HCT116 (cell line): ENCODE data around the gene SCT. TPM values are rescaled to one million over a fixed set of nuclear protein-coding genes. Genes with fewer than 3 reads are reported as not detected.

Source experiments
- ATAC-seq: fragments of 200-7000 bp; cut with Tn5 transposase; 2 replicates; pipeline ENCODE4 v1.9.1; 2020; ENCODE audit warnings: mild to moderate bottlenecking, moderate library complexity
- BruUV-seq: library from RNA; stranded (reverse); fragments of 400-500 nt; replicated peaks from 2 replicates; lab custom pipeline; 2021; lab: Mats Ljungman, UMichigan
- CTCF ChIA-PET: fragments of 300-600 bp; sonication (Branson Sonifier 250); formaldehyde crosslinking; loops from one replicate; lab custom pipeline; 2021; ENCODE audit warnings: antibody characterized with exemption; lab: Charles Lee
- POLR2A ChIA-PET: fragments of 300-600, 350-600 bp; sonication (Branson Sonifier 250); formaldehyde crosslinking; loops from one replicate; lab custom pipeline; 2021; ENCODE audit warnings: antibody characterized with exemption; lab: Charles Lee
- RAD21 ChIA-PET, 2 experiments: fragments of 300-600 bp; sonication (Branson Sonifier 250); formaldehyde crosslinking; loops; one replicate each; lab custom pipeline; 2023; ENCODE audit warnings: low total read pairs in 2 of 2; ENCODE audit not compliant: uncharacterized antibody in 2 of 2, unreplicated experiment in 2 of 2, low non-redundant PET in 1 of 2; lab: Charles Lee
- DNase-seq: peaks from one replicate; pipeline ENCODE4 v3.0.0-alpha.2; 2010; ENCODE audit warnings: low read depth, low spot score
- H2AFZ ChIP-seq: fragments of 200-600 bp; shearing (Covaris generic), sonication (generic); 2 replicates; pipeline ENCODE4 v1.6.1; 2017; ENCODE audit warnings: low read depth, mixed run types, mixed read lengths, antibody characterized with exemption, low read length; ENCODE audit not compliant: poor library complexity, severe bottlenecking
- H3K27ac ChIP-seq: 2 replicates; pipeline ENCODE4 v1.5.1; 2012; ENCODE audit warnings: low read depth, low read length
- H3K27me3 ChIP-seq: fragments of 200-600 bp; sonication (generic); 2 replicates; pipeline ENCODE4 v1.6.1; 2016; ENCODE audit warnings: mixed run types, low read length, mixed read lengths; ENCODE audit not compliant: insufficient read depth
- H3K36me3 ChIP-seq, 2 experiments: fragments of 200-500 bp in 1 of 2; fragments of 200-600 bp in 1 of 2; sonication (Bioruptor generic) in 1 of 2; sonication (generic) in 1 of 2; 2 replicates each; pipeline versions ENCODE4 v1.5.1 to v1.6.1; 2014 to 2016; ENCODE audit warnings: low read length in 2 of 2, inconsistent platforms in 1 of 2, mixed read lengths in 1 of 2, mixed run types in 1 of 2; ENCODE audit not compliant: insufficient read depth in 2 of 2, control insufficient read depth in 1 of 2
- H3K4me1 ChIP-seq, 2 experiments: fragments of 200-600 bp in 1 of 2; sonication (generic) in 1 of 2; 2 replicates each; pipeline versions ENCODE4 v1.5.1 to v1.6.1; 2012 to 2017; ENCODE audit warnings: low read length in 2 of 2, inconsistent platforms in 1 of 2, mild to moderate bottlenecking in 1 of 2, mixed read lengths in 1 of 2, mixed run types in 1 of 2, moderate library complexity in 1 of 2; ENCODE audit not compliant: insufficient read depth in 2 of 2, control insufficient read depth in 1 of 2
- H3K4me2 ChIP-seq: fragments of 200-600 bp; sonication (generic); 2 replicates; pipeline ENCODE4 v1.6.1; 2017; ENCODE audit warnings: mixed run types, low read length, mixed read lengths
- H3K4me3 ChIP-seq, 2 experiments: fragments of 200-600 bp in 1 of 2; sonication (generic) in 1 of 2; replicated peaks in 1 of 2; 2 replicates each; pipeline ENCODE4 v1.5.1; 2011 to 2016; ENCODE audit warnings: low read length in 2 of 2, control low read depth in 1 of 2, low read depth in 1 of 2, mild to moderate bottlenecking in 1 of 2, mixed read lengths in 1 of 2, mixed run types in 1 of 2
- H3K79me2 ChIP-seq: fragments of 200-600 bp; sonication (generic); 2 replicates; pipeline ENCODE4 v1.6.1; 2017; ENCODE audit warnings: mild to moderate bottlenecking, mixed run types, low read length, moderate library complexity, mixed read lengths; ENCODE audit not compliant: insufficient read depth
- H3K9ac ChIP-seq: fragments of 200-600 bp; sonication (generic); 2 replicates; pipeline ENCODE4 v1.6.1; 2016; ENCODE audit warnings: low read length, mixed read lengths
- H3K9me2 ChIP-seq: fragments of 200-600 bp; sonication (generic), shearing (Covaris generic); 2 replicates; pipeline ENCODE4 v1.6.1; 2017; ENCODE audit warnings: mixed run types, mild to moderate bottlenecking, moderate library complexity; ENCODE audit not compliant: insufficient read depth
- H3K9me3 ChIP-seq, 2 experiments: fragments of 200-500 bp in 1 of 2; fragments of 200-600 bp in 1 of 2; sonication (Bioruptor generic) in 1 of 2; sonication (generic) in 1 of 2; 2 replicates each; pipeline ENCODE4 v1.6.1; 2014 to 2017; ENCODE audit warnings: low read length in 2 of 2, mixed read lengths in 2 of 2, inconsistent platforms in 1 of 2, low read depth in 1 of 2, mild to moderate bottlenecking in 1 of 2, mixed run types in 1 of 2, moderate library complexity in 1 of 2; ENCODE audit not compliant: control insufficient read depth in 1 of 2, insufficient read depth in 1 of 2
- H4K20me1 ChIP-seq: fragments of 200-600 bp; sonication (generic), shearing (Covaris generic); 2 replicates; pipeline ENCODE4 v1.6.1; 2017; ENCODE audit warnings: mixed run types, mild to moderate bottlenecking, moderate library complexity; ENCODE audit not compliant: insufficient read depth
- ATF3 ChIP-seq: IDR thresholded peaks from 2 replicates; pipeline ENCODE4 v1.6.1; 2012
- CEBPB ChIP-seq: IDR thresholded peaks from 2 replicates; pipeline ENCODE4 v1.6.1; 2012; ENCODE audit warnings: low read depth
- CTCF ChIP-seq, 3 experiments: fragments of 200-600 bp in 1 of 3; sonication (generic) in 1 of 3; IDR thresholded peaks in 2 of 3; conservative IDR thresholded peaks in 1 of 3; 2 replicates each; pipeline ENCODE4 v1.5.1; 2012 to 2017; ENCODE audit warnings: low read depth in 2 of 3, low read length in 2 of 3, antibody characterized with exemption in 1 of 3, borderline replicate concordance in 1 of 3, control low read depth in 1 of 3, mild to moderate bottlenecking in 1 of 3, mixed read lengths in 1 of 3, mixed run types in 1 of 3, moderate library complexity in 1 of 3; ENCODE audit not compliant: insufficient read depth in 1 of 3
- EGR1 ChIP-seq: IDR thresholded peaks from 2 replicates; pipeline ENCODE4 v1.6.1; 2012; ENCODE audit warnings: low read depth
- ELF1 ChIP-seq: IDR thresholded peaks from 2 replicates; pipeline ENCODE4 v1.6.1; 2012; ENCODE audit warnings: low read depth, borderline replicate concordance
- EZH2 ChIP-seq: fragments of 200-600 bp; sonication (generic); IDR thresholded peaks from 2 replicates; pipeline ENCODE4 v1.6.1; 2017; ENCODE audit warnings: antibody characterized with exemption, mixed run types
- EZH2phosphoT487 ChIP-seq: fragments of 200-600 bp; IDR thresholded peaks from 2 replicates; pipeline ENCODE4 v1.6.1; 2018; ENCODE audit warnings: antibody characterized with exemption, borderline replicate concordance
- FOSL1 ChIP-seq: IDR thresholded peaks from 2 replicates; pipeline ENCODE4 v1.6.1; 2012; ENCODE audit warnings: low read depth
- JUND ChIP-seq: IDR thresholded peaks from 2 replicates; pipeline ENCODE4 v1.6.1; 2012
- MAX ChIP-seq: IDR thresholded peaks from 2 replicates; pipeline ENCODE4 v1.6.1; 2012
- POLR2A ChIP-seq: IDR thresholded peaks from 2 replicates; pipeline ENCODE4 v1.7.0; 2011; ENCODE audit warnings: borderline replicate concordance; ENCODE audit not compliant: insufficient read depth, insufficient read length; ENCODE audit errors: extremely low read depth
- POLR2AphosphoS5 ChIP-seq: IDR thresholded peaks from 2 replicates; pipeline ENCODE4 v1.6.1; 2011; ENCODE audit warnings: mild to moderate bottlenecking, low read depth, low read length, moderate library complexity
- RAD21 ChIP-seq: IDR thresholded peaks from 2 replicates; pipeline ENCODE4 v1.6.1; 2012; ENCODE audit warnings: low read depth, mild to moderate bottlenecking
- SP1 ChIP-seq: IDR thresholded peaks from 2 replicates; pipeline ENCODE4 v1.6.1; 2012; ENCODE audit warnings: low read depth
- SRF ChIP-seq: IDR thresholded peaks from 2 replicates; pipeline ENCODE4 v1.6.1; 2012; ENCODE audit warnings: low read depth
- YY1 ChIP-seq: IDR thresholded peaks from 2 replicates; pipeline ENCODE4 v1.6.1; 2011; ENCODE audit warnings: low read length, low read depth, moderate library complexity, mild to moderate bottlenecking; ENCODE audit not compliant: insufficient replicate concordance; ENCODE audit errors: extremely low read depth
- ZNF274 ChIP-seq: fragments of 200-500 bp; sonication (Bioruptor generic); IDR thresholded peaks from 2 replicates; pipeline ENCODE4 v1.6.1; 2014; ENCODE audit warnings: mild to moderate bottlenecking, low read depth, low read length, inconsistent platforms
- intact Hi-C: fragments of 100-400 bp; cut with micrococcal nuclease; formaldehyde crosslinking; loops from 2 replicates; pipeline ENCODE4 v1.10.0; 2022
- total RNA-seq: library from RNA; stranded (reverse); gene quantifications from one replicate; pipeline ENCODE4 v1.2.1, GENCODE V29; 2021; ENCODE audit not compliant: unreplicated experiment

The SCT gene
- total RNA-seq, 1 experiment from 2014 or later: not detected

- TF ChIP-seq CTCF (IDR thresholded peaks at IDR 0.05 in 2 of 3, conservative IDR thresholded peaks at IDR 0.05 in 1 of 3; ENCODE audit: borderline replicate concordance in 1 of 3, insufficient read depth in 1 of 3, low read depth in 2 of 3, low read length in 2 of 3): no peak
- TF ChIP-seq ELF1: no peak
- TF ChIP-seq MAX: no peak
- no peak for TF ChIP-seq YY1
- TF ChIP-seq SP1: no peak
- no peak for TF ChIP-seq ZNF274
- no peak for TF ChIP-seq SRF
Measured at GRCh38 chr11:660681-661444, 33.9 kb upstream of the SCT start (continued).

- ATAC-seq (no peak), DNase-seq (no peak)
- Histone ChIP-seq H4K20me1 (no peaks in the 10 kb centered on the region), H3K4me2 (no peak overlapping the region), H2AFZ (no peak overlapping the region), H3K79me2 (peaks cover 3% of the 10 kb centered on the region; the same call in 1 of the 2 replicates), H3K36me3 (peaks cover 0 to 2% of the 10 kb centered on the region in 2 experiments; a peak in 1 of 4 replicates), H3K27ac (no peak overlapping the region), H3K9me3 (no peaks in the 10 kb centered on the region), H3K4me3 (no peak overlapping the region), H3K4me1 (no peaks in the 10 kb centered on the region), H3K9me2 (no peaks in the 10 kb centered on the region), H3K27me3 (no peaks in the 10 kb centered on the region), H3K9ac (no peak overlapping the region)
- POLR2A ChIA-PET: no interaction called here
- RAD21 ChIA-PET: no interaction called here
- intact Hi-C loops: no loop called here
- TF ChIP-seq FOSL1 (no peak), ATF3 (no peak), ZNF274 (no peak), JUND (no peak), POLR2A (no peak), SP1 (no peak), ELF1 (no peak), CEBPB (no peak), POLR2AphosphoS5 (no peak), RAD21 (no peak), MAX (no peak), EZH2phosphoT487 (no peak), EZH2 (no peak), EGR1 (no peak), YY1 (no peak)
- CTCF ChIA-PET: no interaction called here
- BruUV-seq: no TSS peak
Measured at GRCh38 chr11:660281-660680, 33.3 kb upstream of the SCT start.
